GM15510 (cell line): Measurements from ENCODE around the gene MAP2K7.

Experiments
- POLR2A ChIP-seq: IDR thresholded peaks from 3 replicates; pipeline ENCODE4 v1.6.1; 2011; ENCODE audit warnings: borderline replicate concordance; ENCODE audit not compliant: insufficient read length; ENCODE audit errors: extremely low read depth

MAP2K7 gene

DNA sequence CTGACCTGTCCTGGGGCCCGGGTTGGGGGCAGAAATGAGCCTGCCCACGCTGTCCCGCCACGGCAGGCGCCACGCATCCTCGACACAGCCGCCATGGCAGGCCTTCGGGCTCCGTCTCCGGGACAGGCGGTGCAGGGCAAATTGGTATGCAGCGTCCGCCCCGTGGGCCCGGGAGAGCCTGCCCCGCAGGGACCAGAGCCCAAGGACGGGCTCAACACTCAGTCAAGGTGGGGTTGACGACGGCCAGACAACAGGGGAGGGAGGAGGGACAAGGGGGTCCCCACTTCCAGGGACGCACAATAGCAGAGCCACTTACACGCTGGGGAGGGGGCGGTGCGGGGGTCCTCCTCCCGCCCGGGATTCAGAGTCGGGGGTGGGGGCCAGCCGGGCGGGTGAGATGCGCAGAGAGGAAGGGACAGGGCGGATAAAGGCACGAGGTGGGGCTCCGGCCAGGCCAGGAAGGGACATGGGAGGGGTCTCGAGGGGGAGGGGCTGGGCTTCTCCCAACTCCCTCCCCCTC, 21.0 kb downstream of the MAP2K7 start:
- no peak for TF ChIP-seq POLR2A

DNA sequence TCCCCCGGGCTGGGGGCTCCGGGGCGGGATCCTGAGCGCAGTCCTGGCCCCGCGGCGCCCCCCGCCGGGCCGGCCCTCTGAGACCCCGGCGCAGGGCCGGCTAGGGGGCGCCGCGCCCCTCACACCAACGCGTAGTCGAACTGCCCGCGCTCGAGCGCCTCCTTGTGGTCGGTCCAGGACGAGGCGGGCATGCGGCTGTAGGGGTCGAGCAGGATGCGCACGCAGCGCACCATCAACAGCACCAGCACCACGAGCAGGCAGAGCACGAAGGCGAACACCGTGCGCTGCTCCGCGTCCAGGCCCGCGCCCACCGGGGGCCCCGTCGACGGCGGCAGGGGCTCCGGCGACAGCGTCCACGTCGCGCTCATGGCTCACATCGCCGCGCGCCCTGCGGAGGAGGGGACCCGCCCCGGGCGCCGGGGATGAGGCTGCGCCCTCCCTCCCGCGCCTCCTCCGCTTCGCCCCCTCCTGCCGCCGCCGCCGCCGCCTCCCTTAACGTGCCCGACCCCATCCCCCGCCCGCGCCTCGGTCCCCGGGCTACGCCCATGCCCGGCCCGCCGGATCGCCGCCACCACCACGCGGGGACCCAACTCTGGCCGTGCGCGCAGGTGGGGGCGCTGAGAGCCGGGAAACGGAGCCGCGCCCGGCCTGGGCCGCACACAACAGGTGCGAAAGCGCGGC, 21.6 kb downstream of the MAP2K7 start:
- TF ChIP-seq POLR2A, result no peak

DNA sequence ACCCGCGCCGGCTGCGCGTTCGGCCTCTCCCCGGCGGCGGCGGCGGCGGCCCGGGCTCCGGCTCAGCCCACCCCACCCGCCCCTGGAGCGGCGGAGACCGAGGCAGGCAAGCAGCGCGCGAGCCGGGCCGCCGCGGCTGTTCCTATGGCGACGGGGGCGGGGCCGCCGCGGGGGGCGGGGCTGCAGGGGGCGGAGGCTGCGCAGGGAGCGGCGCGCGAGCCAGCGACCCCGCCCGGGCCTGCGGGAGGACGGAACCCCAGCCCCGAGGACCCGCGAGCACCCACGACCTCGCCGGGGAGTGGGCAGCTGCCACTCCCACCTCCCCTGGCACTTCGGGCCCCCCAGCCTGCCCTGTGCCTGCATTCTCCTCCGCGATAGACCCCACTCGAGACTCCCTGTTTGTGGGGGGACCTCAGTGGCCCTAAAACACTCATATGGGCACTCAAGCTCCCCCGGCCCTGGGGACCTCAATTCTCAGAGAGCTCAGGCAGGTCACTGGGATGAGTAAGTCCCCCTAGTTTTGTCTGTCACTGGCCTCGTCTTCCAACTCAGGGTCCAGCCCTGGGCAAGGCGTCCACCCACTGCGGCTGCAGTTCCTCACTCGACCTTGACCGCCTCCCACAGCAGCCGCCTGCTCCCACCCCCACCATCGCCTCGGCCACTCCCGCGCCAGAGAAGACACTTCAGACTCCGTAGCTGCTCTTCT, 22.5 kb downstream of the MAP2K7 start, which contains the start of gene CTXN1:
Gene CTXN1, minus strand, starts transcription at position 115 of the 706 bp plus-strand sequence. CDS start 597 bp downstream, outside the sequence.
- TF ChIP-seq POLR2A, result no peak

DNA sequence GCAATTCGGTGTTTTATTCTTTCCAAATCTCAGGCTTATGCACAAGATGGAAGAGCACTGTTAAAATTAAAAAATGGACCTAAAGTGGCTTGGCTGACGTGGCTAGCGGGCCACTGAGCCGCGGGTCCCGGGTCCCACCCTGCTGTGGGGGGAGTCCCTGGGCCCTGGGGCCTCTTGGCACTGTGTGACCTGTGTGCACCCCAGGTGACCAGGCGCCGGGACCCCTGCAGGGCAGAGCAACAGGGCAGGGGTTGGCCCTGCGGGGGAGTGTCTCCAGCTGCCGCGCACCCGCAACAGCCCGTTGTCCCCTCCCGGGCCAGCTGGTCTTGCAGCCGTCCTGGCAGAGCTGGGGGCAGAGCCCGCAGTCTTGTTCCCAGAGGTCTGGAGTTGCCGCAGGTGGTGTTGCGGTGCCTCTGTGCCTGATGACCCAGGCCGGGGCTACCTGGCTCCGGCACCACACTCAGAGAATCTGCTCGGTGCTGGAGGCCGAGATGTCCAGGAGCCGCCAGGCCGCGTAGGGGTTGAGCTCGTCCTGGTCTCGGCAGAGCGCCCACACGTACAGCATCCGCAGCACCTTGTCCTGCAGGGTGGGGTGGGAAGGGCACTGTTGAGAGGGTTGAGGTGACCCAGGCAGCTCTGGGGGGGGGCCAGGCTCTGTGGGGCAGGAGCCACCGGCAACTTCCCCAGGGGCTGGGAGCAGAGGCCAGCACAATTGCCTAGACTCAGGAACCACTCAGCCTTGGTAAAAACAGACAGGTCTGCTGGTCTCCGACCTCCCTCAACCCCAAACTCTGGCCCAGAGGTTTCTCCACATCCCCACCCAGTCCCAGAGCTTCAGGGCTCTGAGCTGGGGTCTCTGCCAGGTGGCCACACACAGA, 23.3 kb downstream of the MAP2K7 start:
- no peak for TF ChIP-seq POLR2A

DNA sequence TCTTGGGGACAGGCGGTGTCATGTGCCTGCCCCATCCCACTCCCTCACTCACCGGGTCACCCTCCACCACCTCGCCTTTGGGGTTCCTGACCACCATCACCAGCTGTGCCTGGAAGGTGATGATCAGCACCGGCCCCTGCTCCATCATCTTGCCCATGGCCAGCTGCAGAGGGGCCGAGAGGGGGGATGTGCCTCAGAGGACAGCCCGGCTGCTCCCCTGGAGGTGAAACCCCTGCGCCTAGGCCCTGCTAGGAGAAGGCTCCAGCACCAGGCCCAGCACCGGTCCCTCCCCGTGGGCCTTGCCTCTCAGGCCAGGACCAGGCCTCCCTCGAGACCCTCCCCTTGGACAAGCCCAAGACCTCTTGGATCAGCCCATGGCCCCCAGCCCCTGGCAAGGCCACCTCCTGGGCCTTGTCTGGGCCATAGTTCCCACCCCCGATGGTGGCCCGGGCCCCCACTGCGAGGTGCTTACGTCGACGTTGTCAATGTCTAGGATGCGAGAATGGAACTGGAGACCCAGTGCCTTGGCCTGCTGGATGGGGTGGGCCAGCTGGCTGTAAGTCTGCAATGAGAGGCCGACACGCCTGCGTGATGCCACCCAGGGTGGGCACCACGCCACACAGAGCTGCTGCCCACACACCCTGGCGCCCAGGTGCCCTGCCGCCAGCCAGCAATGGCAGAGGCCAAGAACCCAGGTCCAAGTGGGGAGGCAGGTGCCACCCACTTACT, 24.1 kb downstream of the MAP2K7 start:
- TF ChIP-seq POLR2A, result no peak

DNA sequence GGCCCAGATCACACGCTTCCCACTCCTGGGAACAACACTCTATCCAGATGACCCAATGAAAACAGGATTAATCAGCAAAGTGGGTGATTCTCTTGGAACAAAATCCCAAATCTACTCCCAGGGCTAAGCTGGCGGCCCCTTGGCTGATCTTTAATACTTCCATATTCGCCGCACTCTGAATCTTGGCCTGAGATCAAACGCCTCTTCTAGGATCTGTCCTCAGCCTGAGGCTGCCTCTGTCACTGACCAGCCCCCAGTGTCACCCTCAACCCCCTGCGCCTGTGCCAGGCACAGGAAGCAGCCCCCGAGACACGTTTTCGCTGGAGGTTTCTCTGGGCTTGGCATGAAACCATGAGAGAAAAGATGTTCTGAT, 24.6 kb downstream of the MAP2K7 start:
- TF ChIP-seq POLR2A, result no peak

DNA sequence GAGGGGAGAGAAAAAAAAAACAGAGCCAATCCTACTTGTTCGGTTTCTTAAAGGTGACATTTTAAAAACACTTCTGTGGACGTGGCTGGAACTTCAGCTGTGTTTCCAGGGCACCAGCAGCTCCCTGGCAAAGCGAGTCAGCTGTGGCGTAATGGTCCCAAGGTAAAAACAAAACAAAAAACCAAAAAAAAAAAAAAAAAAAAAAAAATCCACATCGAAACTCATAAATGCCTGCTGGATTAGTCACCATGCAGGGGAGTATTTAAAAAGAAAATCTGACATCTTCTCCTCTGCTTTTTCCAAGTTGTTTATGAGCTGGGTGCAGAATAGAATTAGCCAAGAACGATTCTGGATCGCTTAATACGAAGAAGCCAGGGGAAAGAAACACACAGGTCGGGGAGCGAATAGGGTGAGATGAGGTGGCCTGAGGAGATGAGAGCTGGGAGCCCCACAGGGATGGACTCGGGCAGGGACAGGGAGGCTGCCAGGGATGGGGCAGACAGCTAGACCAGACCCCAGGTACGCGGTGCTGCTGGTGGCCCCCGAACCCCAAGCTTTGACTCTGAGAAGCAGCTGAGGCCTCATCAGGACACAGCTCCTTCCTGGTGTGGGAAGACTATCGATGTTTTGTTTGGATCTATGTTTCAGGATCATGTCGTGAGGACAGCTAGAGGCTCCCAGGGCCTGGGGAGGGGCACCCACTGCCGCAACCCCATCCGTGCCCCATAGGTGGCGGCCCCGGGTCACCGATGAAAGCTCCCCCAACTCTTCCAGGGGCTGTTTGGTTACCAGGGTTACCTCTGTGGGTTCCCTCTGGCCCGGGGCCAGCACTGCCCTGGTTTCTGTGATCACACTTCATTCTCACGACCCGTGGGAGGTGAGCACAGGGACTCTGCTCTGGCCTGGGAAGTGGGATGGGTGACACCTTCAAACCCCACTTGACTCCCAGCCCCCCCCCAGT, 25.3 kb downstream of the MAP2K7 start:
- TF ChIP-seq POLR2A, result no peak

DNA sequence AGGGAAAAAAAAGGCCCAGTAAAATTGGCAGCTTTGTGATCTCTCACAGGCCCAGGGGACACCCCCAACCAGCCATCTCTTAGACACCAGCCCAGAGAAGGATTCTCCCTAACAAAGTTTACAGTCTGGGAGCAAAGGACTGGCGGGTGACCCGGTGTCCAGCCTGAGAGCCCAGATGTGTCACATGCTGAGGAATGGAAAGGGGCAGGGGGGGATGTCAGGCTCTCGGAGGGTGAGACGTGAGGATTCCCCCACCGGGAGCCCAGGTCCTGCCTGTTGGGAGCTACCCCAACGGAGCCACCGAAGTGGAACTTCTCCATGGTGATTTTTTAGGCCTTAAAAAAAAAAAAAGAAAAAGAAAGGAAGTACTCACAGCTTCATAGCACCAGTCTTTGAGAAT, 27.1 kb downstream of the MAP2K7 start:
- no peak for TF ChIP-seq POLR2A

DNA sequence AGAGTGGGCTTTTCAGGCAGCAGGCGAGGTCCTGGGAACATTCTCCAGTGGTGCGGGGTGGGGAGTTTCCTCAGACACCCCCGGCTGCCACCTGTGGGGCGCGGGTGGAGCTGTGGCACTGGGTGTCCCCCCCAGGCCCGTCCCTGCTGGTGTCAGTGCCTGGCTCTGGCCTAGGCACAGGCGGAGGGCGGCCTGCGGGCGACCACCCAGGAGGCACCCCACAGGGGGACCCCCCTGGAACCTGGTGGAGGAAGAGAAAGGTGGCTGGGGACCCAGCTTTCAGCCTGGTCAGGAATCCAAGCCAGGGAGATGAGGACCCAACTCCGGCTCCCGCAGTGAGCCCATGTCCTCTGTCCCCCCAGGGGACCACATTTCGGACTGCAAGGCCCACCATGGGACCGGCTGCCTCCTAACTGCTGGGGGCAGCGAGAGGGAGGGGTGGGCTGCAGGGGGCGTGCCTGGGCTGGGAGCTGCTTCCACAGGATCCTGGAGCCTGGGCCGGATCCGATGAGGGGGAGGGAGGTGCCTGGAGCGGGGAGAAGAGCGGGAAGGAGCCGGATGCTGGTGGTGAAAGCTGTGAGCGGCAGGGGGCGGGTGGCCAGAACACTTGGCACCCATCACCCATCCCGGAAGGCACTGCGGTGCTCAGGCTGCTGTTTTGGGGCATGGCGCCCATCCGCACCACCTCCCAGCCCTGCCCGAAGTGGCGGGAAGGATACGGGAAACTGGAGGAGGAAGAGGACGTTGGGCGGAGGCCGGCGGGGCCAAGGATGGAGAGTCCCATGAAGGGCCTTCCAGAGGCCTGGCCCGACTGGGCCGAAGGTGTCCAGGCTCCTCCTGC, 27.8 kb downstream of the MAP2K7 start:
- TF ChIP-seq POLR2A, result no peak

DNA sequence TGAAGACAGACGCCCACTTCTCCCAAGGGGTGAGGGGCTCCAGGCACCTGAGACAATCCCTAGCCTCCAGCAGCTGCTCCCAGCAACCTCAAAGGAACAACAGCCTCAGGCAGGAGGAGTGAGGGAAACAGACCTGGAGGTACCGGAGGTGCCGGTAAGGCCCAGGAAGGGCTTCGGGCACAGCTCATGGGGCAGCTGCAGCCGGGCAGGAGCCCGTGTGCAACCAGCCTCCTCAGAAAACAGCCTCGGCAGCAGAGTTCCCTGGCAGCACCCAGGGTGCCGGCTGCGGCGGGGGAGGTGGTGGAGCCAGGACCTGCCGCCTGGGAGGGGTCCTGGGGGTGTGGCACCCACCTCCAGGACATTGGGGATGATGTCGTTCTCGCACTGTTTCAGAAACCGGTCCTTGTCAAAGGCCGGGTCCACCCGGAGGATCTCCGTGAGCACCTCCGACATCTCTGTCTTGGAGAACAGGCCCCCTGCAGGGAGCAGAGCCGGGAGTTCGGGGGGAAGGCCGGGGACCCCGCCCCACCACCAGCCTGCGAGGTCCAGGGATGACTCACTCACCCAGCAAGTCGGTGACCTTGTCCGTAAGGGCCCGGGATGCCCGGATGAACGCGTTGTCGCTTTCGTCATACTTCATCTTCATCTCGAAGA, 28.7 kb downstream of the MAP2K7 start:
- no peak for TF ChIP-seq POLR2A

DNA sequence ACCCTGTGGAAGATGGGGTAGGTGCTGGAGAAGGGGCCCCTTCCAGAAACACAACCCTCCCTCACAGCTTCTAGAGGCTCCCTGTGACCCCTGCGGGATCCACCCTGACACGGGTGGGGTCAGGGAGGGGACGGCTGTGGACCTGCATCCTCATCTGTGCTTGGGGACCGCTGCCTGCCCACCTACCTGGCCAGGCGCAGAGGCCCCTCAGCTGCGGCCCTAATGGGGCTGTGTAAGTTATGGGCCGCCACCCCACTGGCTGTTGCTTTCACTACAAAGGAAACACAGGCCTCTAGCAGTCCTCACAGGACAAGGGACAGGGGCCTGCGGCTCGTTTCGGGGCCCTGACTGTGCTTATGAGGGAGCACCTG, 29.2 kb downstream of the MAP2K7 start:
- no peak for TF ChIP-seq POLR2A

DNA sequence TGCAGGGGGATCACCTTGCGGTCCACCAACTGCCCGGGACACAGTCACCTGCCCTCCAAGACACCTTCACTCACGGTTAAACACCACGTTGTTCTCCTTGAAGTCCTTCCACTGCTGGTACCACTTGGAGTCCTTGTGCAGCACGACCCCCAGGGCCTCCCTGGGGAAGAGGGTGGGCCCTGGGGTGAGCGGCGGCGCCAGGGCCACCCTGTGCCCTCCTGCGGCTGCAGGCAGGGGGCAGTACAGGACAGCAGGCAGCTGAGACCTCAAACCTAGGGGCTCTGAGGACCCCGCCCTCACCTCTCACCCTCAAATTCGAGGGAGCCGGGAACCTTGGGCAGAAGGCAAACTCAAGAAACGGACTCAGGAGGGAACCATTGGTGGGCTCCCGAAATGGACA, 29.7 kb downstream of the MAP2K7 start:
- no peak for TF ChIP-seq POLR2A
